Thoracic aorta (tissue), 2 donors: ENCODE measurements around the gene TEPSIN. TPM values are rescaled to one million over a fixed set of nuclear protein-coding genes. Genes with fewer than 3 reads are reported as not detected.

Experiments
- ATAC-seq: fragments of 150-250 bp; one replicate; pipeline ENCODE4 v1.8.0; 2017; ENCODE audit warnings: low read depth; ENCODE audit not compliant: insufficient number of reproducible peaks, low FRiP score
- DNase-seq: peaks from one replicate; pipeline ENCODE4 v3.0.0-alpha.2; 2020; ENCODE audit warnings: low spot score
- H3K27ac ChIP-seq, 2 donors: fragments of 200-600 bp; sonication (generic); 1 replicate in 1 of 2; 2 replicates in 1 of 2; pipeline ENCODE4 v1.5.1; 2016; ENCODE audit warnings: mild to moderate bottlenecking in 2 of 2, moderate library complexity in 2 of 2
- H3K27me3 ChIP-seq: fragments of 200-600 bp; sonication (generic); replicated peaks from 2 replicates; pipeline ENCODE4 v1.6.0; 2016; ENCODE audit warnings: mild to moderate bottlenecking; ENCODE audit not compliant: insufficient read depth
- H3K36me3 ChIP-seq: fragments of 200-600 bp; sonication (generic); one replicate; pipeline ENCODE4 v1.5.1; 2016
- H3K4me1 ChIP-seq, 2 donors: fragments of 200-600 bp; sonication (generic); 1 replicate in 1 of 2; 2 replicates in 1 of 2; pipeline versions ENCODE4 v1.5.1 to v1.6.0; 2016; ENCODE audit warnings: low read depth in 2 of 2, mild to moderate bottlenecking in 1 of 2; ENCODE audit not compliant: control insufficient read depth in 1 of 2
- H3K4me3 ChIP-seq: fragments of 200-600 bp; sonication (generic); 2 replicates; pipeline ENCODE4 v1.5.1; 2016; ENCODE audit warnings: mild to moderate bottlenecking
- H3K9me3 ChIP-seq: fragments of 200-600 bp; sonication (generic); 2 replicates; pipeline ENCODE4 v1.5.1; 2016
- total RNA-seq, 2 donors: library from RNA; depleted of rRNA; stranded (reverse); fragments of >200 nt; gene quantifications; one replicate each; pipeline versions ENCODE4 v1.1.0 to v1.2.3, GENCODE V29; 2016
- TF ChIP-seq, protein P1 (sequence below): fragments of 200-600 bp; sonication (generic); IDR thresholded peaks from one replicate; pipeline ENCODE4 v1.5.1; 2019; ENCODE audit warnings: antibody characterized with exemption

The TEPSIN gene
- total RNA-seq, 2 donors from 2014 or later: 52.4 to 70.8 TPM

DNA sequence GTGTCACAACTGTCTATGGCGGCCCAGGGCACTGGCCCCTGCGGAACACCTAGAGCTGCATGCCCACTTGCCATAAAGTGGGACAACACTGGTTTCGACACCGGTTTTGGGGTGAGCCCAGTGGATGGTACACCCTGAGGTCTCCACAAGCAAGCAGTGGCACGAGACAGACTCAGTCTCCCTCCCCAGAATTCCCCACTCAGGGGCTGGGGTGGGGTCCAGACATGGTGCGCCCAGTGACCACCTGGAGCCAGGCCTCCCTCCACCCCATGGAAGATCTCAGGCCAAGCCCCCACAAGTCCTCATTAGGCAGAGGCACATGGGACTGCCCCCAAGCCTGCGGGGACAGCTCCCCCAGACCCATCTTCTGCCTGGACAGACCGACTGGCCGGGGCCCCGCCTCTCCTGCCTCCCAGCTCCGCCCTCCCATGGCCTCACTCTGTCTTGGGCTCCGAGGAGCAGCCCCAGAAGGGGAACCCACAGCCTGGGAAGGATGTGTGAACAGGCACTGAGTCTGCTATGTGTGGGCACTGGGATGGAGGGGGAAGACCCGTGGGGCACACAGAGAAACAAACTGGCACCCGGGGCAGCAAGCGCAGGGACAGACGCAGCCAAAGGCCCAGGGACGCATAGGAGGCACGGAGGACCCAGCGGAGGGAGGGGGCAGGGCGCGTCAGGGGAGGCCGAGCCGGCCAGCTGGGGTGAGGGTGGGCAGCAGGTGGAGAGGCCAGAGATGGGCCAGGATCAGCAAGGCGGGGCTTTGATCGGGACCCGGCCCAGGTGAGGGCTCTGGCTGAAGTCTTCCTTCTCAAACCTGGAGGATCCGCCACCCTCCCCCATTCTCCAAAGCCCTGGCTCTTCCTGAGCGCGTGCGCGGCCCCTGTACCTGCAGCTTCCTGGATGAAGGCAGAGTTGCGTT, 2.8 kb downstream of the TEPSIN start:
- Histone ChIP-seq H3K27me3 (no peaks in the 10 kb centered on the region), H3K4me1 (peaks cover 18 to 27% of the 10 kb centered on the region in 2 donors), H3K4me3 (no peak overlapping the region), H3K9me3 (no peaks in the 10 kb centered on the region), H3K36me3 (peaks cover 19% of the 10 kb centered on the region), H3K27ac (no peak overlapping the region)
- ATAC-seq (no peak), DNase-seq (no peak)
- TF ChIP-seq, protein P1, sequence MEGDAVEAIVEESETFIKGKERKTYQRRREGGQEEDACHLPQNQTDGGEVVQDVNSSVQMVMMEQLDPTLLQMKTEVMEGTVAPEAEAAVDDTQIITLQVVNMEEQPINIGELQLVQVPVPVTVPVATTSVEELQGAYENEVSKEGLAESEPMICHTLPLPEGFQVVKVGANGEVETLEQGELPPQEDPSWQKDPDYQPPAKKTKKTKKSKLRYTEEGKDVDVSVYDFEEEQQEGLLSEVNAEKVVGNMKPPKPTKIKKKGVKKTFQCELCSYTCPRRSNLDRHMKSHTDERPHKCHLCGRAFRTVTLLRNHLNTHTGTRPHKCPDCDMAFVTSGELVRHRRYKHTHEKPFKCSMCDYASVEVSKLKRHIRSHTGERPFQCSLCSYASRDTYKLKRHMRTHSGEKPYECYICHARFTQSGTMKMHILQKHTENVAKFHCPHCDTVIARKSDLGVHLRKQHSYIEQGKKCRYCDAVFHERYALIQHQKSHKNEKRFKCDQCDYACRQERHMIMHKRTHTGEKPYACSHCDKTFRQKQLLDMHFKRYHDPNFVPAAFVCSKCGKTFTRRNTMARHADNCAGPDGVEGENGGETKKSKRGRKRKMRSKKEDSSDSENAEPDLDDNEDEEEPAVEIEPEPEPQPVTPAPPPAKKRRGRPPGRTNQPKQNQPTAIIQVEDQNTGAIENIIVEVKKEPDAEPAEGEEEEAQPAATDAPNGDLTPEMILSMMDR: no peak

- Histone ChIP-seq H3K27me3 (no peaks in the 10 kb centered on the region), H3K36me3 (peaks cover 22% of the 10 kb centered on the region), H3K4me1 (peaks cover 16 to 20% of the 10 kb centered on the region in 2 donors), H3K27ac (no peak overlapping the region), H3K4me3 (no peak overlapping the region), H3K9me3 (no peaks in the 10 kb centered on the region)
- TF ChIP-seq, protein P1: no peak
- ATAC-seq (no peak), DNase-seq (no peak)
Observed at GRCh38 chr17:81234940-81235821, 3.7 kb downstream of the TEPSIN start.

DNA sequence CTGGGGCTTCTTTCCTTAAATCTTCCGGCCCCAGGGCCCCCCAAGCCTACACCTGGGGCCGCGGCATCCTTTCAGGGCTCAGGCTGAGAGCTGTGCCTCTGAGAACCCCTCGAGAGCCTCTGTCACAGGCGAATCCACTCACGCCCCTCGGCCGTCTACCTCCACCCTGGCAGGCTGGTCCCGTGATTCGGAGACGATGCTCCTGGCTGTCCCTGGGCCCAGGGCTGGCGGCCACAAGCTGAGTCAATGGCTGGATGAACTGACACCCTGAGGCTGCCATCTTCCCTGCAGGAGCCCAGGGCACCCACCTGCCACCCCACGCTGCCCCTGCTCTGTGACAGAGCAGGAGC, 4.4 kb downstream of the TEPSIN start:
- no peaks in the 10 kb centered on the region for H3K9me3 ChIP-seq
- H3K4me3 ChIP-seq: no peak overlapping the region
- H3K27ac ChIP-seq: no peak overlapping the region
- H3K4me1 ChIP-seq: peaks cover 11 to 15% of the 10 kb centered on the region in 2 donors
- TF ChIP-seq, protein P1: no peak
- ATAC-seq (no peak), DNase-seq (no peak)
- H3K36me3 ChIP-seq: peaks cover 22% of the 10 kb centered on the region
- H3K27me3 ChIP-seq: no peaks in the 10 kb centered on the region

DNA sequence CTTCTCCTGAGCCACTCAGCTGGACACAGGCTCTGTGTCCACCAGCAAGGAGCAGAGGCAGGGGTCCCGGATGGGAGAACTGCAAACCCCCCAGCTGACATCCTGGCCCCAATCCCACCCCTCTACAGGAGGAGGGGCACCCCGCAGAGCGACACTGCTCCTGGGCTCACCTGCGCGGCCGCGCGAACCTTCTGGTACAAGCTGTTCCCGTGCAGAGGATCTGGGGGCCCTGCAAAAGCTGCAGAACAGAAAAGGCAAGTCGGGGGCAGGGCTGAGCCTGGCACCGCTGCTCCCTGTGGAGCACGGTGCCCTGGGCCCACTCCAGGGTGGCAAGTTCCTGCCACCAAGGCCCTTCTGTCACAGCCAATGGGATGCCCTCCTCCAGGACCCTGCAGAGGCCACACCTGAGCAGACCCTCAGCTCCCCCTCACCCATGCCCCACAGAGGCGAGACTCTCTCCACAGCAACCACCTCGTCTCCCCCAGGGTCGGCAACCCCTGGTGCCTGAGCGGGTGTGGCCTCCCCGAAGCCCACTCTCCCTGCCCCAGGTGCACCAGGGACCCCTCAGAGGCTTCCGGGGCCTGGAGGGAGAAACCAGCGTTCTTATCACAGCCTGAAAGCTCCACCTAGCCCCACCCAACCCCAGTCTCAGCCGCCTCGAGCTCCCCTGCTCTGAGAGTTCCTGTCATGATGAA, 4.9 kb downstream of the TEPSIN start:
- H3K9me3 ChIP-seq: no peaks in the 10 kb centered on the region
- TF ChIP-seq, protein P1: no peak

More for the DNA sequence above, 4.9 kb downstream of the TEPSIN start:
- ATAC-seq: no peak
- Histone ChIP-seq H3K36me3 (peaks cover 22% of the 10 kb centered on the region), H3K27me3 (no peaks in the 10 kb centered on the region), H3K27ac (no peak overlapping the region), H3K4me3 (no peak overlapping the region), H3K4me1 (peaks cover 11 to 15% of the 10 kb centered on the region in 2 donors)
- DNase-seq: no peak
